HL-60 (cell line): ENCODE measurements around the gene TUBGCP3.

ENCODE experiments used
- DNase-seq, 2 experiments: peaks; one replicate each; pipeline ENCODE4 v3.0.0-alpha.2; 2010 to 2020; ENCODE audit warnings: low read depth in 1 of 2, low spot score in 1 of 2
- H3K27ac ChIP-seq: fragments of 250-450 bp; sonication (Bioruptor Pico); replicated peaks from 2 replicates; pipeline ENCODE4 v1.5.1; 2020; ENCODE audit warnings: mild to moderate bottlenecking, moderate library complexity
- H3K27me3 ChIP-seq: fragments of 250-450 bp; sonication (Bioruptor Pico); 2 replicates; pipeline ENCODE4 v1.5.1; 2021; ENCODE audit warnings: mild to moderate bottlenecking, moderate library complexity; ENCODE audit not compliant: insufficient read depth, poor library complexity, severe bottlenecking
- H3K4me3 ChIP-seq: replicated peaks from 2 replicates; pipeline ENCODE4 v1.5.1; 2011; ENCODE audit warnings: mild to moderate bottlenecking, control low read depth, low read length; ENCODE audit not compliant: insufficient read depth
- GABPA ChIP-seq: IDR thresholded peaks from 2 replicates; pipeline ENCODE4 v1.6.1; 2012; ENCODE audit warnings: low read depth
- POLR2AphosphoS5 ChIP-seq: IDR thresholded peaks from 2 replicates; pipeline ENCODE4 v1.6.1; 2012; ENCODE audit warnings: low read depth
- SPI1 ChIP-seq: IDR thresholded peaks from 2 replicates; pipeline ENCODE4 v1.6.1; 2012; ENCODE audit warnings: low read depth, mild to moderate bottlenecking, borderline replicate concordance
- TF ChIP-seq, protein P1 (sequence below): IDR thresholded peaks from one replicate; pipeline ENCODE4 v1.5.1; 2011; ENCODE audit warnings: low read length, control low read depth, inconsistent platforms; ENCODE audit not compliant: insufficient read depth
- TF ChIP-seq, protein P2 (sequence below): IDR thresholded peaks from 2 replicates; pipeline ENCODE4 v1.6.1; 2012; ENCODE audit warnings: low read depth; ENCODE audit not compliant: insufficient replicate concordance

Gene TUBGCP3

DNA sequence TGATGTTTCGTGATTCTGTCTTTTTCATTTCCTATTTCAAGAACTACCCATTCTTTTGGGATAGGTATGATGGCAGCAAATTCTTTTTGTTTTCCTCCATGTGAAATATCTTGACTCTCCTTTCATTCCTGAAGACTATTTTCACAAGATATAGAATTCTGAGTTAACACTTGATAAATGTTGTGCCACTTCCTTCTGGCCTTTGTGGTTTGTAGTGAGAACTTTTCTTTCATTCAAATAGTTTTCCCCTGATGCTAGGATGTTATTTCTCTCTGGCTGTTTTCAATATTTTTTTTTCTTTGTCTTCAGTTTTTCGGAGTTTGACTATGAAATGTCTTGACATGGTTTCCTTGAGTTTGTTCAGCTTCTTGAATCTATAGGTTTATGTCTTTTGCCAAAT lies 8.3 kb upstream of the TUBGCP3 start:
- H3K4me3 ChIP-seq = no peak overlapping the region
- no peak for TF ChIP-seq GABPA
- TF ChIP-seq, protein P1, sequence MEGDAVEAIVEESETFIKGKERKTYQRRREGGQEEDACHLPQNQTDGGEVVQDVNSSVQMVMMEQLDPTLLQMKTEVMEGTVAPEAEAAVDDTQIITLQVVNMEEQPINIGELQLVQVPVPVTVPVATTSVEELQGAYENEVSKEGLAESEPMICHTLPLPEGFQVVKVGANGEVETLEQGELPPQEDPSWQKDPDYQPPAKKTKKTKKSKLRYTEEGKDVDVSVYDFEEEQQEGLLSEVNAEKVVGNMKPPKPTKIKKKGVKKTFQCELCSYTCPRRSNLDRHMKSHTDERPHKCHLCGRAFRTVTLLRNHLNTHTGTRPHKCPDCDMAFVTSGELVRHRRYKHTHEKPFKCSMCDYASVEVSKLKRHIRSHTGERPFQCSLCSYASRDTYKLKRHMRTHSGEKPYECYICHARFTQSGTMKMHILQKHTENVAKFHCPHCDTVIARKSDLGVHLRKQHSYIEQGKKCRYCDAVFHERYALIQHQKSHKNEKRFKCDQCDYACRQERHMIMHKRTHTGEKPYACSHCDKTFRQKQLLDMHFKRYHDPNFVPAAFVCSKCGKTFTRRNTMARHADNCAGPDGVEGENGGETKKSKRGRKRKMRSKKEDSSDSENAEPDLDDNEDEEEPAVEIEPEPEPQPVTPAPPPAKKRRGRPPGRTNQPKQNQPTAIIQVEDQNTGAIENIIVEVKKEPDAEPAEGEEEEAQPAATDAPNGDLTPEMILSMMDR = no peak
- no peak for TF ChIP-seq POLR2AphosphoS5
- TF ChIP-seq SPI1 = no peak
- TF ChIP-seq, protein P2, sequence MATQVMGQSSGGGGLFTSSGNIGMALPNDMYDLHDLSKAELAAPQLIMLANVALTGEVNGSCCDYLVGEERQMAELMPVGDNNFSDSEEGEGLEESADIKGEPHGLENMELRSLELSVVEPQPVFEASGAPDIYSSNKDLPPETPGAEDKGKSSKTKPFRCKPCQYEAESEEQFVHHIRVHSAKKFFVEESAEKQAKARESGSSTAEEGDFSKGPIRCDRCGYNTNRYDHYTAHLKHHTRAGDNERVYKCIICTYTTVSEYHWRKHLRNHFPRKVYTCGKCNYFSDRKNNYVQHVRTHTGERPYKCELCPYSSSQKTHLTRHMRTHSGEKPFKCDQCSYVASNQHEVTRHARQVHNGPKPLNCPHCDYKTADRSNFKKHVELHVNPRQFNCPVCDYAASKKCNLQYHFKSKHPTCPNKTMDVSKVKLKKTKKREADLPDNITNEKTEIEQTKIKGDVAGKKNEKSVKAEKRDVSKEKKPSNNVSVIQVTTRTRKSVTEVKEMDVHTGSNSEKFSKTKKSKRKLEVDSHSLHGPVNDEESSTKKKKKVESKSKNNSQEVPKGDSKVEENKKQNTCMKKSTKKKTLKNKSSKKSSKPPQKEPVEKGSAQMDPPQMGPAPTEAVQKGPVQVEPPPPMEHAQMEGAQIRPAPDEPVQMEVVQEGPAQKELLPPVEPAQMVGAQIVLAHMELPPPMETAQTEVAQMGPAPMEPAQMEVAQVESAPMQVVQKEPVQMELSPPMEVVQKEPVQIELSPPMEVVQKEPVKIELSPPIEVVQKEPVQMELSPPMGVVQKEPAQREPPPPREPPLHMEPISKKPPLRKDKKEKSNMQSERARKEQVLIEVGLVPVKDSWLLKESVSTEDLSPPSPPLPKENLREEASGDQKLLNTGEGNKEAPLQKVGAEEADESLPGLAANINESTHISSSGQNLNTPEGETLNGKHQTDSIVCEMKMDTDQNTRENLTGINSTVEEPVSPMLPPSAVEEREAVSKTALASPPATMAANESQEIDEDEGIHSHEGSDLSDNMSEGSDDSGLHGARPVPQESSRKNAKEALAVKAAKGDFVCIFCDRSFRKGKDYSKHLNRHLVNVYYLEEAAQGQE = no peak

DNA sequence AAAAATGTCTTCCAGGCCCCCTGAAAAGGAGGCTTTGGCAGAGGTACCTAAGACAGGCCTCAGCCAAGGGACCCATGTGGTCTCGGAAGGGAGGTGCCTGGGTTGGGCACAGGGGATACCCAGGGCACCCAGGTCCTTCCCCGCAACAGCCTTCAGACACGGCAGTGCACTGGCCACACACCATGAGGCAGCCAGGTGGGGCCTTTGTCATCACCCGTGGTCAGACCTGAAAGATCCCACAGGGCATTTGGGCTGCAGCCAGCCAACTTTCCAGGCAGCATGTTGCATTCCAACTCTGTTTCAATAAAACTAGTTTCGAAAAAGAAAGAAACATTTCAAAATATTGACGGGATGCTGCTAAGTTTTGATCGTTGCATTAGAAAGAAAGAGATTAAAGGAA lies 4.7 kb upstream of the TUBGCP3 start:
- no peak for DNase-seq
- H3K27me3 ChIP-seq = no peaks in the 10 kb centered on the region
- H3K27ac ChIP-seq = no peak overlapping the region
- TF ChIP-seq, protein P1 = no peak
- no peak for TF ChIP-seq SPI1
- TF ChIP-seq, protein P2 = no peak
- no peak for TF ChIP-seq POLR2AphosphoS5
- TF ChIP-seq GABPA = no peak
- H3K4me3 ChIP-seq = no peak overlapping the region

More for the DNA sequence above, 8.3 kb upstream of the TUBGCP3 start:
- no peak for DNase-seq
- H3K27ac ChIP-seq = no peak overlapping the region
- H3K27me3 ChIP-seq = no peaks in the 10 kb centered on the region

DNA sequence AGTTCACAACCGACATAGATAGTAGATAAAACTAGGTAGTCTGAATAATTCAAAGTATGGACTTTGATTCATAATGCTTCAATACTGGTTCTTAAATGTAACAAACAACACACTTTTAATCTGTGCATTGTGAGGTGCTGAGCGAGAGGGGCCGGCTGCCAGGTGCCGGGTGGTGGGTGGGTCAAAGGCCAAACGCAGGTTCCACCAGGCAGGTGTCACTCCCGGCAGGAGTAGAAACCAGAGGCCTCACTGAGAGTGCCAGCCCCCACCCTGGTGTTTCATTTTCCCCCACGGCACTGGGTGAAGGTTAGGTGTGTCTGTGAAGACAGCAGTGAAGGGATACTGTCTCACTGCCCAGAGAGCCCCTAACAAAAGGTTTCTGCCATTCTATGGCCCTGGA lies 4.2 kb upstream of the TUBGCP3 start:
- no peak overlapping the region for H3K4me3 ChIP-seq
- TF ChIP-seq, protein P1 = no peak
- no peak for TF ChIP-seq SPI1
- H3K27ac ChIP-seq = no peak overlapping the region
- DNase-seq = no peak
- no peaks in the 10 kb centered on the region for H3K27me3 ChIP-seq

DNA sequence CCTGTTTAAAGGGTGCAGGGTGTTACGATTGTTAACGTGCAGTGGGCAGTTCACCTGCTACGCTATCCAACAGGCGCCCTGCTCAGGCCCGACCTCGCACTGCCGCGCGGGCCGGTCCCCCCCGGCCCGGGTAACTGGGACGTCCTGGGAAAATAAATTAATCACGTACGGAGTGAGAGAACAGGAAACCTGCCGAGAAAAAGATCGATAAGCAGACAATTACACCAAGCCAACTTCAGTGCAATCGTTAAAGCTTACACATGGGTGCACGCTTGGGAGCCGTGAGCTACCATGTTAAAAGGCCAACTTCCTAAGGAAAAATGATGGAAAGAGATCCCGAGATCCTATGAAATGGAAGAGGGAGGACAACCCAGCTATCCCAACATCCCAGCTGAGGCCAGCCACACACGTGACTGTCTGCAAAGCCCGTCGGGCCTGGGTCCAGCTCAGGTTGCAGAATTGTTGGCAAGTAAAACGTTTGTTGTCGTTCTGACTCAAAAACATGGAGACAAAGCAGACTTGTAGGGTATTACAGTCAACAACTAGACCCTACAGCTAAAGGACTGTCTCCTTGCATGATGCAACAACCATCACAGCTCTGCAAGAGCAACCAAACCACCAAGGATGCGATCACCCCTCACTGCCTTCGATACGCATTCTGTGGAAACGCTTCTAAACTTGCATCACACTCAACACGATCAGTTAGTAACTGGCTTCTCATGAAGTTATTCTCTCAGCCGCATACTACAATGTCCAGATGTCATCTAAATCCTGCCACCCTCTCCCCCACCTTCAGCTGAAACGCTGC lies 741 bp upstream of the TUBGCP3 start:
- peak; percentile 26; the same call in 1 of the 2 replicates for TF ChIP-seq POLR2AphosphoS5
- TF ChIP-seq, protein P1 = no peak
- DNase-seq = peak in 1 of 2 experiments; percentile 76
- Histone ChIP-seq H3K27me3 (no peaks in the 10 kb centered on the region), H3K27ac (peak overlapping the region; percentile 99), H3K4me3 (peak overlapping the region; percentile 88)
